Right lobe of liver (tissue), 6 donors: ENCODE measurements around the gene SLC39A6. TPM values are rescaled to one million over a fixed set of nuclear protein-coding genes. Genes with fewer than 3 reads are reported as not detected.
"Not testable (repeated sequence)": the region's sequence is repeated elsewhere in the genome, so short reads cannot be mapped to it uniquely, and the experiment has no call there.

ENCODE experiments used
- ATAC-seq, 4 donors: fragments of 200-7000 bp; cut with Tn5 transposase; one replicate each; pipeline ENCODE4 v1.9.1; 2020; ENCODE audit warnings: mild to moderate bottlenecking in 4 of 4, moderate library complexity in 4 of 4
- DNase-seq, 3 donors: peaks; one replicate each; pipeline ENCODE4 v3.0.0-alpha.2; 2020
- H3K27ac ChIP-seq, 3 donors: fragments of 200-600 bp; one replicate each; pipeline ENCODE4 v1.8.0; 2022
- H3K27me3 ChIP-seq, 2 donors: fragments of 200-600 bp; one replicate each; pipeline ENCODE4 v1.8.0; 2022
- H3K36me3 ChIP-seq, 4 donors: fragments of 200-600 bp; sonication (generic) in 1 of 4; one replicate each; pipeline versions ENCODE4 v1.5.1 to v1.8.0; 2017 to 2022; ENCODE audit warnings: control low read depth in 1 of 4
- H3K4me1 ChIP-seq, 4 donors: fragments of 200-600 bp; sonication (generic) in 1 of 4; one replicate each; pipeline versions ENCODE4 v1.5.1 to v1.8.0; 2017 to 2022; ENCODE audit warnings: control low read depth in 1 of 4
- H3K4me3 ChIP-seq, 3 donors: fragments of 200-600 bp; one replicate each; pipeline ENCODE4 v1.8.0; 2022
- H3K9me3 ChIP-seq, 4 donors: fragments of 200-600 bp; sonication (generic) in 1 of 4; one replicate each; pipeline versions ENCODE4 v1.5.1 to v1.8.0; 2017 to 2022; ENCODE audit warnings: control low read depth in 1 of 4
- CTCF ChIP-seq, 4 donors: fragments of 200-600 bp in 3 of 4; fragments of 450-650 bp in 1 of 4; IDR thresholded peaks; one replicate each; pipeline versions ENCODE4 v1.5.1 to v1.8.0; 2016 to 2022; ENCODE audit warnings: antibody characterized with exemption in 4 of 4, mild to moderate bottlenecking in 2 of 4
- POLR2A ChIP-seq: fragments of 450-650 bp; IDR thresholded peaks from one replicate; pipeline ENCODE4 v1.6.1; 2017; ENCODE audit warnings: antibody characterized with exemption, mild to moderate bottlenecking
- WGBS: methylation state at CpG from one replicate; pipeline ENCODE4 v1.1.6; 2018; ENCODE audit warnings: low coverage, low lambda C conversion rate; ENCODE audit not compliant: insufficient coverage; ENCODE audit errors: missing lambda C conversion rate; 5-methylcytosine and 5-hydroxymethylcytosine counted together
- intact Hi-C, 2 donors: fragments of 100-400 bp; cut with DNase I; formaldehyde crosslinking; loops; one replicate each; pipeline versions ENCODE4 v1.11.2 to v1.14.1; 2022
- total RNA-seq, 6 experiments: library from RNA; depleted of rRNA in 2 of 6; stranded (reverse); fragments of >200 nt in 2 of 6; fragmentation: NEBNext Ultra II Directional in 3 of 6; extraction: Animal tissue kit (Norgen Biotek cat#: 25700) in 3 of 6; gene quantifications; one replicate each; pipeline versions ENCODE4 v1.1.0 to v1.2.4, GENCODE V29; 2016 to 2023
- donor health status: DM: no; HTN: yes; CAD: no.
- donor health status: DM: no; HTN: no; CAD: no.
- donor health status: DM: no; HTN: no; CAD: no.
- donor health status: DM: no; HTN: yes; CAD: no.
- donor health status: DM: no; HTN: yes; CAD: no.

The SLC39A6 gene
- total RNA-seq, 6 experiments from 2014 or later = 6.5 to 13.2 (median 8.7) TPM

- intact Hi-C loops = loop anchor here in 1 of 2 donors (5.0 kb wide), 1 partner anchor 191 kb away; no protein-coding TSS in a partner anchor
- no peaks in the 10 kb centered on the region for H3K27me3 ChIP-seq
- no peaks in the 10 kb centered on the region for H3K4me1 ChIP-seq
- peak; percentile 67 to 80 (median 70) for ATAC-seq
- no peak overlapping the region for H3K4me3 ChIP-seq
- 15% methylated on average over 1 of the region's 1 CpG for WGBS
- no peak overlapping the region for H3K27ac ChIP-seq
- no peak for DNase-seq
- no peaks in the 10 kb centered on the region for H3K36me3 ChIP-seq
- TF ChIP-seq POLR2A (no peak), CTCF (IDR thresholded peaks at IDR 0.05) (peak; percentile 56 to 76 (median 62))
- no peaks in the 10 kb centered on the region for H3K9me3 ChIP-seq
These were observed 33.1 kb downstream of the SLC39A6 start for GRCh38 chr18:36095936-36096519.

- no peaks in the 10 kb centered on the region for H3K27me3 ChIP-seq
- intact Hi-C loops = no loop called here
- 49% methylated on average over 3 of the region's 3 CpGs for WGBS
- no peak for TF ChIP-seq CTCF (IDR thresholded peaks at IDR 0.05)
- TF ChIP-seq POLR2A = no peak
- H3K4me1 ChIP-seq = no peaks in the 10 kb centered on the region
- H3K9me3 ChIP-seq = no peaks in the 10 kb centered on the region
- H3K36me3 ChIP-seq = no peaks in the 10 kb centered on the region
- ATAC-seq (no peak), DNase-seq (no peak)
- H3K4me3 ChIP-seq = no peak overlapping the region
- H3K27ac ChIP-seq = no peak overlapping the region
These were observed 34.7 kb downstream of the SLC39A6 start for GRCh38 chr18:36094431-36094830.

- ATAC-seq, H3K4me3 ChIP-seq, H3K9me3 ChIP-seq, H3K36me3 ChIP-seq, intact Hi-C loops, H3K27me3 ChIP-seq, H3K4me1 ChIP-seq, H3K27ac ChIP-seq, DNase-seq: not testable (repeated sequence)
- 76% methylated on average over 5 of the region's 5 CpGs for WGBS
These were observed 37.0 kb downstream of the SLC39A6 start for GRCh38 chr18:36092116-36092515.

GRCh38 chr18:36089001-36089400 lies 40.1 kb downstream of the SLC39A6 start:
- TF ChIP-seq CTCF (IDR thresholded peaks at IDR 0.05) = no peak
- TF ChIP-seq POLR2A = no peak
- no peak for DNase-seq
- intact Hi-C loops = no loop called here
- Histone ChIP-seq H3K4me3 (no peak overlapping the region), H3K9me3 (no peaks in the 10 kb centered on the region), H3K36me3 (no peaks in the 10 kb centered on the region), H3K27ac (no peak overlapping the region), H3K4me1 (no peaks in the 10 kb centered on the region), H3K27me3 (no peaks in the 10 kb centered on the region)
- ATAC-seq = no peak
- WGBS = 76% methylated on average over 6 of the region's 6 CpGs

- 50% methylated on average over 2 of the region's 2 CpGs for whole genome bisulfite sequencing
- ATAC-seq (no peak), DNase-seq (no peak)
- Histone ChIP-seq H3K4me1 (no peaks in the 10 kb centered on the region), H3K36me3 (no peaks in the 10 kb centered on the region), H3K4me3 (no peak overlapping the region), H3K27ac (no peak overlapping the region), H3K27me3 (no peaks in the 10 kb centered on the region), H3K9me3 (no peaks in the 10 kb centered on the region)
- no peak for TF ChIP-seq CTCF (IDR thresholded peaks at IDR 0.05)
- TF ChIP-seq POLR2A = no peak
- intact Hi-C loops = no loop called here
These were observed 40.9 kb downstream of the SLC39A6 start for GRCh38 chr18:36088256-36088655.
